ENCODE results near the gene C17orf114.

Gene C17orf114

GRCh38 chr17:4777969-4778760, 24.0 kb downstream of the C17orf114 start (continued):
- TF ChIP-seq, protein P1, sequence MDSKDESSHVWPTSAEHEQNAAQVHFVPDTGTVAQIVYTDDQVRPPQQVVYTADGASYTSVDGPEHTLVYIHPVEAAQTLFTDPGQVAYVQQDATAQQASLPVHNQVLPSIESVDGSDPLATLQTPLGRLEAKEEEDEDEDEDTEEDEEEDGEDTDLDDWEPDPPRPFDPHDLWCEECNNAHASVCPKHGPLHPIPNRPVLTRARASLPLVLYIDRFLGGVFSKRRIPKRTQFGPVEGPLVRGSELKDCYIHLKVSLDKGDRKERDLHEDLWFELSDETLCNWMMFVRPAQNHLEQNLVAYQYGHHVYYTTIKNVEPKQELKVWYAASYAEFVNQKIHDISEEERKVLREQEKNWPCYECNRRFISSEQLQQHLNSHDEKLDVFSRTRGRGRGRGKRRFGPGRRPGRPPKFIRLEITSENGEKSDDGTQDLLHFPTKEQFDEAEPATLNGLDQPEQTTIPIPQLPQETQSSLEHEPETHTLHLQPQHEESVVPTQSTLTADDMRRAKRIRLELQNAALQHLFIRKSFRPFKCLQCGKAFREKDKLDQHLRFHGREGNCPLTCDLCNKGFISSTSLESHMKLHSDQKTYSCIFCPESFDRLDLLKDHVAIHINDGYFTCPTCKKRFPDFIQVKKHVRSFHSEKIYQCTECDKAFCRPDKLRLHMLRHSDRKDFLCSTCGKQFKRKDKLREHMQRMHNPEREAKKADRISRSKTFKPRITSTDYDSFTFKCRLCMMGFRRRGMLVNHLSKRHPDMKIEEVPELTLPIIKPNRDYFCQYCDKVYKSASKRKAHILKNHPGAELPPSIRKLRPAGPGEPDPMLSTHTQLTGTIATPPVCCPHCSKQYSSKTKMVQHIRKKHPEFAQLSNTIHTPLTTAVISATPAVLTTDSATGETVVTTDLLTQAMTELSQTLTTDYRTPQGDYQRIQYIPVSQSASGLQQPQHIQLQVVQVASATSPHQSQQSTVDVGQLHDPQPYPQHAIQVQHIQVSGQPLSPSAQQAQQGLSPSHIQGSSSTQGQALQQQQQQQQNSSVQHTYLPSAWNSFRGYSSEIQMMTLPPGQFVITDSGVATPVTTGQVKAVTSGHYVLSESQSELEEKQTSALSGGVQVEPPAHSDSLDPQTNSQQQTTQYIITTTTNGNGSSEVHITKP (tag by site-specific recombination; IDR thresholded peaks at IDR 0.05) = peak; percentile 48; the same call in 1 of the 2 replicates
- TF ChIP-seq ZNF621 (tag by site-specific recombination; IDR thresholded peaks at IDR 0.05) (no peak), ZNF660 (tag by site-specific recombination; IDR thresholded peaks at IDR 0.05) (no peak)

DNA sequence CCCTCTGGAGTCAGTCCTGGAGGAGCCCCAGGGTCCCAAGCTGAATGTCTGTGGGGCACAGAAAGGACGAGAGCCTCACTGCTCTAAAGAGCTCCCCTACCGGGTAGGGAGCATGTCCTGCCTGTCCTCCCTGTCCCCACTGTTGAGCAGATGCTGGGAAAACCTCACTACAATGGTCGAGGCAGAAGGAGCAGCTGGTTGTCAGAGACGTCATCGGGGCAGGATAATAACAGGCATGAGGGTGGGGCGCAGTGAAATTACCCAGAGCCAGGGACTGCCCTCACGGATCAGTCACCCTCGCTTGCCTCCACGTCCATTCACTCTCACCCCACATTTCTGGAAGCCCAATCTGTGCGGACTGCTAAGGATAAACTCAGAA, 29.9 kb downstream of the C17orf114 start:
- H3K27ac ChIP-seq (ENCODE audit: extremely low read depth, low read depth, low read length) = no peak overlapping the region
- H3K36me3 ChIP-seq (ENCODE audit: control insufficient read depth in 2 of 2, insufficient read depth in 1 of 2, low read length in 2 of 2) = no peaks in the 10 kb centered on the region
- no peaks in the 10 kb centered on the region for H3K9me3 ChIP-seq (ENCODE audit: control insufficient read depth, insufficient read depth, low read depth, low read length)
- no peaks in the 10 kb centered on the region for H3K4me1 ChIP-seq (ENCODE audit: control insufficient read depth, insufficient read depth, low read length)
- ChIA-PET POLR2A (no interaction called here), CTCF (interaction anchor here (0.6 to 2.0 kb wide), 4 partner anchors 11 to 111 kb away, joined by 3 to 9 read pairs (median 4); no protein-coding TSS in a partner anchor)
- no peak overlapping the region for H3K4me3 ChIP-seq (ENCODE audit: low read depth, low read length)
- TF ChIP-seq ZNF555 (tag by site-specific recombination; conservative IDR thresholded peaks at IDR 0.05) = no peak
- TF ChIP-seq ZFP37 (tag by site-specific recombination; IDR thresholded peaks at IDR 0.05) = no peak
- TF ChIP-seq ZNF660 (tag by site-specific recombination; IDR thresholded peaks at IDR 0.05) = no peak
- TF ChIP-seq ZNF266 (tag by site-specific recombination; IDR thresholded peaks at IDR 0.05; ENCODE audit: low read depth) = no peak
- TF ChIP-seq, protein P1 (tag by site-specific recombination; IDR thresholded peaks at IDR 0.05) = 0 out of 2 replicates have a peak, but pooled peaks have one; percentile 20
- no peak for TF ChIP-seq ZNF366 (tag by site-specific recombination; conservative IDR thresholded peaks at IDR 0.05)

GRCh38 chr17:4771519-4772234, 30.5 kb downstream of the C17orf114 start, which contains the start of gene TM4SF5:
TSS of gene TM4SF5 (plus strand) at chr17:4771886. CDS start at chr17:4771923, 37 bp downstream.
- ChIA-PET CTCF (interaction anchor here (0.7 to 2.0 kb wide), 3 partner anchors 11 to 20 kb away, joined by 3 to 9 read pairs (median 4); no protein-coding TSS in a partner anchor), POLR2A (no interaction called here)
- Histone ChIP-seq H3K36me3 (ENCODE audit: control insufficient read depth in 2 of 2, insufficient read depth in 1 of 2, low read length in 2 of 2) (no peaks in the 10 kb centered on the region), H3K4me3 (ENCODE audit: low read depth, low read length) (no peak within 1 kb of the TSS), H3K4me1 (ENCODE audit: control insufficient read depth, insufficient read depth, low read length) (no peaks in the 10 kb centered on the region), H3K27ac (ENCODE audit: extremely low read depth, low read depth, low read length) (no peak within 1 kb of the TSS), H3K9me3 (ENCODE audit: control insufficient read depth, insufficient read depth, low read depth, low read length) (no peaks in the 10 kb centered on the region)
- TF ChIP-seq ZBTB8A (tag by site-specific recombination; IDR thresholded peaks at IDR 0.05) (no peak), ZIC2 (tag by site-specific recombination; IDR thresholded peaks at IDR 0.05) (peak; percentile 86), ZNF664 (tag by site-specific recombination; IDR thresholded peaks at IDR 0.05) (no peak), ZNF704 (tag by site-specific recombination; IDR thresholded peaks at IDR 0.05) (no peak)
- TF ChIP-seq, protein P2, sequence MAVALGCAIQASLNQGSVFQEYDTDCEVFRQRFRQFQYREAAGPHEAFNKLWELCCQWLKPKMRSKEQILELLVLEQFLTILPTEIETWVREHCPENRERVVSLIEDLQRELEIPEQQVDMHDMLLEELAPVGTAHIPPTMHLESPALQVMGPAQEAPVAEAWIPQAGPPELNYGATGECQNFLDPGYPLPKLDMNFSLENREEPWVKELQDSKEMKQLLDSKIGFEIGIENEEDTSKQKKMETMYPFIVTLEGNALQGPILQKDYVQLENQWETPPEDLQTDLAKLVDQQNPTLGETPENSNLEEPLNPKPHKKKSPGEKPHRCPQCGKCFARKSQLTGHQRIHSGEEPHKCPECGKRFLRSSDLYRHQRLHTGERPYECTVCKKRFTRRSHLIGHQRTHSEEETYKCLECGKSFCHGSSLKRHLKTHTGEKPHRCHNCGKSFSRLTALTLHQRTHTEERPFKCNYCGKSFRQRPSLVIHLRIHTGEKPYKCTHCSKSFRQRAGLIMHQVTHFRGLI (tag by site-specific recombination; IDR thresholded peaks at IDR 0.05) = 0 out of 2 replicates have a peak, but pooled peaks have one; percentile 20

Measured in HEK293 (cell line).